NT2/D1 (cell line): Measurements from ENCODE around the gene RPS27A.

Experiments
- SUZ12 ChIP-seq: IDR thresholded peaks from 2 replicates; pipeline ENCODE4 v1.6.1; 2011; ENCODE audit not compliant: insufficient read length, insufficient read depth; ENCODE audit errors: extremely low read depth
- YY1 ChIP-seq: IDR thresholded peaks from 2 replicates; pipeline ENCODE4 v1.6.1; 2011; ENCODE audit not compliant: insufficient read length, insufficient read depth
- ZNF274 ChIP-seq: IDR thresholded peaks from 2 replicates; pipeline ENCODE4 v1.6.1; 2011; ENCODE audit warnings: mild to moderate bottlenecking, low read depth, low read length

DNA sequence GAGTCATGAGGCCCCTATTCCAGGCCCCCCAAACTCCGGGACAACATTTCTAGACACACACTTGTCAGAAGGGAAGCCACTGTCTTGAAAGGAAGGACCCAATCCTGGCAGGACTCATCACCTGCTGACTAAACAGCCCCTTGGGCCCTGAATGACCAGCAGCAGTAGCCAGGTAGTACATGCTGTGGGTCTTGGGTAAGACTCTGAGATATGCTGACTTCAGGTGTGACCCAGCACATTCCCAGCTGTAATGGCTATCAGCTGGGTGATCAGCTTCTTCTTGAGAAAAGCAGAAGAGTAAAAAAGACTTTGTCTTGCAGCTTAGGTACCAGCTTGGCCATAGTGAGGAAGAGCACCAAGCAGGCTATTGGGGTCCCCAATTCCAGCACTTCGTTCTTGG lies 36.0 kb upstream of the RPS27A start:
- TF ChIP-seq SUZ12 = no peak
- TF ChIP-seq ZNF274 = no peak
- TF ChIP-seq YY1 = no peak
